Activated T-helper 1 cell treated with anti-CD3 and anti-CD28 coated beads, Interleukin-12 subunit alpha, Interleukin-12 subunit beta, Interleukin-2, Interleukin-4 antibody, amounts not matched to agents 30 ng/mL and 10 ng/mL and 1 ng/mL, durations not matched to agents 14 hours and 24 hours and 36 hours (primary cell): ENCODE results near the gene ZNF273. TPM values are rescaled to one million over a fixed set of nuclear protein-coding genes. Genes with fewer than 3 reads are reported as not detected.
"Not testable (repeated sequence)": the region's sequence is repeated elsewhere in the genome, so short reads cannot be mapped to it uniquely, and the experiment has no call there.

Source experiments
- DNase-seq: peaks from one replicate; pipeline ENCODE4 v3.0.0; 2021; ENCODE audit warnings: low spot score
- H3K27ac Mint-ChIP-seq: one replicate; pipeline ENCODE4 v1.8.0; 2021; ENCODE audit warnings: mild to moderate bottlenecking, mixed read lengths
- H3K27me3 Mint-ChIP-seq: one replicate; pipeline ENCODE4 v1.8.0; 2022; ENCODE audit warnings: mild to moderate bottlenecking, moderate library complexity, mixed read lengths; ENCODE audit not compliant: insufficient read depth
- H3K36me3 Mint-ChIP-seq: one replicate; pipeline ENCODE4 v1.8.0; 2021; ENCODE audit warnings: low read depth, mixed read lengths
- H3K4me1 Mint-ChIP-seq: one replicate; pipeline ENCODE4 v1.8.0; 2021; ENCODE audit warnings: low read depth, mixed read lengths
- H3K4me3 Mint-ChIP-seq: one replicate; pipeline ENCODE4 v1.8.0; 2021; ENCODE audit warnings: mild to moderate bottlenecking, moderate library complexity, mixed read lengths
- H3K9me3 Mint-ChIP-seq: one replicate; pipeline ENCODE4 v1.8.0; 2021; ENCODE audit warnings: mixed read lengths
- intact Hi-C: fragments of 100-400 bp; cut with micrococcal nuclease; formaldehyde crosslinking; loops from one replicate; pipeline ENCODE4 v1.15.1; 2024
- total RNA-seq: library from RNA; stranded (reverse); gene quantifications from 2 replicates; pipeline ENCODE4 v1.2.3, GENCODE V29; 2022

Gene ZNF273
- total RNA-seq, 1 donor from 2014 or later: 9.3 TPM

GRCh38 chr7:64905547-64905946, 2.5 kb downstream of the ZNF273 start:
- Mint-ChIP-seq H3K27me3 (no peaks in the 10 kb centered on the region), H3K9me3 (peaks cover 26% of the 10 kb centered on the region), H3K36me3 (peaks cover 21% of the 10 kb centered on the region), H3K4me1 (peaks cover 31% of the 10 kb centered on the region), H3K27ac (no peak overlapping the region), H3K4me3 (peak overlapping the region; percentile 41)
- DNase-seq: no peak
- intact Hi-C loops: no loop called here

GRCh38 chr7:64907641-64908326, 4.7 kb downstream of the ZNF273 start:
- DNase-seq: no peak
- H3K4me3 Mint-ChIP-seq: no peak overlapping the region
- peaks cover 29% of the 10 kb centered on the region for H3K36me3 Mint-ChIP-seq
- peaks cover 35% of the 10 kb centered on the region for H3K9me3 Mint-ChIP-seq
- intact Hi-C loops: no loop called here
- no peaks in the 10 kb centered on the region for H3K27me3 Mint-ChIP-seq
- H3K27ac Mint-ChIP-seq: no peak overlapping the region
- H3K4me1 Mint-ChIP-seq: peaks cover 31% of the 10 kb centered on the region

- H3K9me3 Mint-ChIP-seq: peaks cover 38% of the 10 kb centered on the region
- no peak for DNase-seq
- H3K4me1 Mint-ChIP-seq: peaks cover 30% of the 10 kb centered on the region
- H3K4me3 Mint-ChIP-seq: no peak overlapping the region
- H3K27me3 Mint-ChIP-seq: no peaks in the 10 kb centered on the region
- H3K27ac Mint-ChIP-seq: no peak overlapping the region
- intact Hi-C loops: no loop called here
- H3K36me3 Mint-ChIP-seq: peaks cover 32% of the 10 kb centered on the region
Observed at GRCh38 chr7:64908358-64908757, 5.3 kb downstream of the ZNF273 start.

- Mint-ChIP-seq H3K4me3 (no peak overlapping the region), H3K36me3 (peaks cover 49% of the 10 kb centered on the region), H3K4me1 (no peaks in the 10 kb centered on the region), H3K9me3 (peaks cover 54% of the 10 kb centered on the region), H3K27me3 (no peaks in the 10 kb centered on the region), H3K27ac (no peak overlapping the region)
- intact Hi-C loops: no loop called here
- no peak for DNase-seq
Observed at GRCh38 chr7:64914557-64914956, 11.5 kb downstream of the ZNF273 start.

- not testable (repeated sequence) for H3K4me1 Mint-ChIP-seq
- H3K9me3 Mint-ChIP-seq: peaks cover 54% of the 10 kb centered on the region
Observed at GRCh38 chr7:64915301-64915700, 12.2 kb downstream of the ZNF273 start.

GRCh38 chr7:64928252-64929187, 25.4 kb downstream of the ZNF273 start:
- H3K27ac Mint-ChIP-seq, H3K27me3 Mint-ChIP-seq, H3K4me1 Mint-ChIP-seq, H3K4me3 Mint-ChIP-seq, intact Hi-C loops, DNase-seq: not testable (repeated sequence)
- Mint-ChIP-seq H3K36me3 (peaks cover 51% of the 10 kb centered on the region), H3K9me3 (peaks cover 51% of the 10 kb centered on the region)

More at GRCh38 chr7:64915301-64915700, 12.2 kb downstream of the ZNF273 start:
- DNase-seq, H3K27ac Mint-ChIP-seq, intact Hi-C loops, H3K4me3 Mint-ChIP-seq, H3K27me3 Mint-ChIP-seq: not testable (repeated sequence)
- H3K36me3 Mint-ChIP-seq: peaks cover 56% of the 10 kb centered on the region

- H3K4me3 Mint-ChIP-seq: no peak overlapping the region
Observed at GRCh38 chr7:64934478-64934877, 31.4 kb downstream of the ZNF273 start.

GRCh38 chr7:64938540-64938939, 35.5 kb downstream of the ZNF273 start:
- intact Hi-C loops: no loop called here
- Mint-ChIP-seq H3K36me3 (peaks cover 4% of the 10 kb centered on the region), H3K9me3 (peaks cover 26% of the 10 kb centered on the region), H3K4me1 (no peaks in the 10 kb centered on the region), H3K4me3 (no peak overlapping the region), H3K27ac (no peak overlapping the region), H3K27me3 (no peaks in the 10 kb centered on the region)
- no peak for DNase-seq

More at GRCh38 chr7:64934478-64934877, 31.4 kb downstream of the ZNF273 start:
- Mint-ChIP-seq H3K9me3 (peaks cover 30% of the 10 kb centered on the region), H3K27ac (no peak overlapping the region), H3K27me3 (no peaks in the 10 kb centered on the region), H3K4me1 (no peaks in the 10 kb centered on the region), H3K36me3 (peaks cover 10% of the 10 kb centered on the region)
- intact Hi-C loops: no loop called here
- DNase-seq: no peak

- peaks cover 19% of the 10 kb centered on the region for H3K9me3 Mint-ChIP-seq
- H3K27ac Mint-ChIP-seq, H3K27me3 Mint-ChIP-seq, H3K4me3 Mint-ChIP-seq, H3K4me1 Mint-ChIP-seq, intact Hi-C loops, DNase-seq, H3K36me3 Mint-ChIP-seq: not testable (repeated sequence)
Observed at GRCh38 chr7:64940021-64940420, 36.9 kb downstream of the ZNF273 start.

GRCh38 chr7:64944667-64945502, 41.8 kb downstream of the ZNF273 start:
- H3K27ac Mint-ChIP-seq, H3K9me3 Mint-ChIP-seq, intact Hi-C loops, H3K4me1 Mint-ChIP-seq, DNase-seq, H3K4me3 Mint-ChIP-seq, H3K36me3 Mint-ChIP-seq: not testable (repeated sequence)
- H3K27me3 Mint-ChIP-seq: peaks cover 26% of the 10 kb centered on the region

- Mint-ChIP-seq H3K27ac (no peak overlapping the region), H3K36me3 (no peaks in the 10 kb centered on the region), H3K4me3 (no peak overlapping the region), H3K27me3 (peaks cover 28% of the 10 kb centered on the region), H3K9me3 (no peaks in the 10 kb centered on the region), H3K4me1 (no peaks in the 10 kb centered on the region)
- no peak for DNase-seq
- intact Hi-C loops: no loop called here
Observed at GRCh38 chr7:64945503-64946175, 42.6 kb downstream of the ZNF273 start.

GRCh38 chr7:64946772-64947171, 43.7 kb downstream of the ZNF273 start:
- Mint-ChIP-seq H3K27me3 (peaks cover 33% of the 10 kb centered on the region), H3K27ac (no peak overlapping the region), H3K4me3 (no peak overlapping the region), H3K9me3 (no peaks in the 10 kb centered on the region), H3K36me3 (no peaks in the 10 kb centered on the region), H3K4me1 (no peaks in the 10 kb centered on the region)
- no peak for DNase-seq
- intact Hi-C loops: no loop called here
